Lower lobe of right lung (tissue), 2 donors: ENCODE measurements around the gene LAPTM5. TPM values are rescaled to one million over a fixed set of nuclear protein-coding genes. Genes with fewer than 3 reads are reported as not detected.

ENCODE experiments used
- ATAC-seq, 2 donors: fragments of 200-7000 bp; cut with Tn5 transposase; one replicate each; pipeline ENCODE4 v1.9.1; 2020 to 2022; ENCODE audit warnings: mild to moderate bottlenecking in 2 of 2, moderate library complexity in 2 of 2
- DNase-seq: peaks from one replicate; pipeline ENCODE4 v3.0.0-alpha.2; 2020
- H3K27ac ChIP-seq: fragments of 200-600 bp; one replicate; pipeline ENCODE4 v1.8.0; 2022
- H3K27me3 ChIP-seq: fragments of 200-600 bp; one replicate; pipeline ENCODE4 v1.8.0; 2022; ENCODE audit warnings: low read depth
- H3K36me3 ChIP-seq: fragments of 200-600 bp; one replicate; pipeline ENCODE4 v1.8.0; 2022; ENCODE audit warnings: mild to moderate bottlenecking
- H3K4me1 ChIP-seq: fragments of 200-600 bp; one replicate; pipeline ENCODE4 v1.8.0; 2022
- H3K4me3 ChIP-seq: fragments of 200-600 bp; one replicate; pipeline ENCODE4 v1.8.0; 2022; ENCODE audit warnings: mild to moderate bottlenecking
- H3K9me3 ChIP-seq: fragments of 200-600 bp; one replicate; pipeline ENCODE4 v1.8.0; 2022
- intact Hi-C: fragments of 100-400 bp; cut with DNase I; formaldehyde crosslinking; loops from one replicate; pipeline ENCODE4 v1.11.0; 2022
- total RNA-seq: library from RNA; stranded (reverse); fragmentation: NEBNext Ultra II Directional; extraction: Animal tissue kit (Norgen Biotek cat#: 25700); gene quantifications from one replicate; pipeline ENCODE4 v1.2.1, GENCODE V29; 2021
- TF ChIP-seq, protein P1 (sequence below): fragments of 200-600 bp; IDR thresholded peaks from one replicate; pipeline ENCODE4 v1.8.0; 2022; ENCODE audit warnings: antibody characterized with exemption, mild to moderate bottlenecking
- donor health status: DM: no; HTN: yes; CAD: no; lungs with severe emphysema.

The LAPTM5 gene
- total RNA-seq, 1 donor from 2014 or later = 544 TPM

- TF ChIP-seq, protein P1, sequence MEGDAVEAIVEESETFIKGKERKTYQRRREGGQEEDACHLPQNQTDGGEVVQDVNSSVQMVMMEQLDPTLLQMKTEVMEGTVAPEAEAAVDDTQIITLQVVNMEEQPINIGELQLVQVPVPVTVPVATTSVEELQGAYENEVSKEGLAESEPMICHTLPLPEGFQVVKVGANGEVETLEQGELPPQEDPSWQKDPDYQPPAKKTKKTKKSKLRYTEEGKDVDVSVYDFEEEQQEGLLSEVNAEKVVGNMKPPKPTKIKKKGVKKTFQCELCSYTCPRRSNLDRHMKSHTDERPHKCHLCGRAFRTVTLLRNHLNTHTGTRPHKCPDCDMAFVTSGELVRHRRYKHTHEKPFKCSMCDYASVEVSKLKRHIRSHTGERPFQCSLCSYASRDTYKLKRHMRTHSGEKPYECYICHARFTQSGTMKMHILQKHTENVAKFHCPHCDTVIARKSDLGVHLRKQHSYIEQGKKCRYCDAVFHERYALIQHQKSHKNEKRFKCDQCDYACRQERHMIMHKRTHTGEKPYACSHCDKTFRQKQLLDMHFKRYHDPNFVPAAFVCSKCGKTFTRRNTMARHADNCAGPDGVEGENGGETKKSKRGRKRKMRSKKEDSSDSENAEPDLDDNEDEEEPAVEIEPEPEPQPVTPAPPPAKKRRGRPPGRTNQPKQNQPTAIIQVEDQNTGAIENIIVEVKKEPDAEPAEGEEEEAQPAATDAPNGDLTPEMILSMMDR = no peak
- no peak for ATAC-seq
- no peaks in the 10 kb centered on the region for H3K27me3 ChIP-seq
- H3K27ac ChIP-seq = no peak overlapping the region
- no peak for DNase-seq
- H3K4me1 ChIP-seq = peaks cover 3% of the 10 kb centered on the region
- H3K9me3 ChIP-seq = no peaks in the 10 kb centered on the region
- no peak overlapping the region for H3K4me3 ChIP-seq
- peaks cover 32% of the 10 kb centered on the region for H3K36me3 ChIP-seq
- intact Hi-C loops = no loop called here
Measured at GRCh38 chr1:30731109-30731805, 26.3 kb downstream of the LAPTM5 start.

- H3K9me3 ChIP-seq = no peaks in the 10 kb centered on the region
- H3K4me3 ChIP-seq = no peak overlapping the region
- H3K4me1 ChIP-seq = peaks cover 3% of the 10 kb centered on the region
- intact Hi-C loops = no loop called here
- no peaks in the 10 kb centered on the region for H3K27me3 ChIP-seq
- DNase-seq (no peak), ATAC-seq (peak; percentile 20 to 23)
- H3K36me3 ChIP-seq = peaks cover 29% of the 10 kb centered on the region
- no peak overlapping the region for H3K27ac ChIP-seq
- TF ChIP-seq, protein P1 = no peak
Measured at GRCh38 chr1:30730346-30731108, 27.0 kb downstream of the LAPTM5 start.

DNA sequence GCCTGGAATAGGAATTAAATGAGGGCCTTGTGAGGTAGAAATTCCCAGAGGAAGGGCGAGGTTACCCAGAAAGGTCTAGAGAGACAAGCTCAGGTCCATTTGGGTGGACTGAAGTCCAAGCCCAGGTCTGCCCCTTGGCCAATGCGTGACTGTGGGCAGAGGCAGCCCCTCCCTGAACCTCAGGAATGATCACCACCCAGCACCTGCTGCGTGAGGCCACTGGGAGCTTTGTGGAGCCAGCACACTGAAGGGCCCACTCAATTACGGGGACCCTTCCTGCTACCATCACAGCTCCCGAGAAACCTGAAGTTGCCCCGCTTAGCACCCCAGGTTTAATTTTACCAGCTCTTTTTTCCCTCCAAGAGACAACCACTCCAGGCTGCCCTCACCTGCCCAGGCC lies 27.7 kb downstream of the LAPTM5 start:
- H3K36me3 ChIP-seq = peaks cover 25% of the 10 kb centered on the region
- no peak overlapping the region for H3K4me3 ChIP-seq
- ATAC-seq = no peak
- no peaks in the 10 kb centered on the region for H3K9me3 ChIP-seq
- no peak for DNase-seq
- no peak overlapping the region for H3K27ac ChIP-seq
- peaks cover 3% of the 10 kb centered on the region for H3K4me1 ChIP-seq
- no peaks in the 10 kb centered on the region for H3K27me3 ChIP-seq
- intact Hi-C loops = loop anchor here (10.0 kb wide), 1 partner anchor 45 kb away; no protein-coding TSS in a partner anchor
- TF ChIP-seq, protein P1 = no peak

- DNase-seq (no peak), ATAC-seq (no peak)
- Histone ChIP-seq H3K9me3 (no peaks in the 10 kb centered on the region), H3K4me1 (peaks cover 3% of the 10 kb centered on the region), H3K36me3 (peaks cover 20% of the 10 kb centered on the region), H3K27ac (no peak overlapping the region), H3K4me3 (no peak overlapping the region), H3K27me3 (no peaks in the 10 kb centered on the region)
- intact Hi-C loops = loop anchor here (10.0 kb wide), 1 partner anchor 46 kb away; no protein-coding TSS in a partner anchor
- TF ChIP-seq, protein P1 = no peak
Measured at GRCh38 chr1:30728832-30729638, 28.5 kb downstream of the LAPTM5 start.

DNA sequence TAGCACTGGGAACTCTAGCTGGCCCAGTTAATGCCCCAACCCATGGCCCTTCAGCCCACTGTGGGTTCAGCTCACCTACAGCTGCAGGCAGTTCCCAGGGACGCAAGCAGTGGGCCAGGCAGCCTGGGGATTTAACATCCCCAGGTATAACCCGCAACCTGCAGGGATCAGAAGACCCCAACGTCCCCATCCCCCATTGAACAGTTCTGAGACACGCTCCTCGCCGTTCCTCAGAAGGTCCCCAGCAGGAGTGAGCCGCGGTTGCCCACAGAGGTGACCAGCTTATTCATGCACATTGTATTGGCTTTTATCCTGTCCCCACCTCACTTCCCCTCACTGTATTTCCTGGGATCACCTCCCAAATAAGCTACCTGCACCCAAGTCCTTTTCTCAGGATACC lies 29.2 kb downstream of the LAPTM5 start:
- peaks cover 13% of the 10 kb centered on the region for H3K36me3 ChIP-seq
- H3K4me1 ChIP-seq = peaks cover 3% of the 10 kb centered on the region
- DNase-seq = no peak
- H3K4me3 ChIP-seq = no peak overlapping the region
- ATAC-seq = no peak
- H3K27ac ChIP-seq = no peak overlapping the region
- TF ChIP-seq, protein P1 = no peak
- no peaks in the 10 kb centered on the region for H3K9me3 ChIP-seq
- intact Hi-C loops = loop anchor here (10.0 kb wide), 1 partner anchor 46 kb away; no protein-coding TSS in a partner anchor
- H3K27me3 ChIP-seq = no peaks in the 10 kb centered on the region
